Neural cell (in vitro differentiated cells): ENCODE results near the gene RBFOX2. TPM values are rescaled to one million over a fixed set of nuclear protein-coding genes. Genes with fewer than 3 reads are reported as not detected.

Experiments used
- H2AFZ ChIP-seq: fragments of 200-600, 300-800 bp; sonication (generic), shearing (Covaris generic); 2 replicates; pipeline ENCODE4 v1.6.0; 2014; ENCODE audit warnings: low read depth, mild to moderate bottlenecking, antibody characterized with exemption, low read length, moderate library complexity
- H3F3A ChIP-seq: fragments of 200-600 bp; shearing (Covaris generic); 2 replicates; pipeline ENCODE4 v1.6.1; 2016; ENCODE audit warnings: mild to moderate bottlenecking, moderate library complexity, mixed read lengths, antibody characterized with exemption, low read length; ENCODE audit not compliant: insufficient read depth, poor library complexity, severe bottlenecking
- H3K27ac ChIP-seq: fragments of 200-600, 300-800 bp; sonication (generic), shearing (Covaris generic); 2 replicates; pipeline ENCODE4 v1.5.1; 2014; ENCODE audit warnings: mild to moderate bottlenecking, low read length, moderate library complexity
- H3K27me3 ChIP-seq: fragments of 300-800, 200-600 bp; sonication (generic), shearing (Covaris generic); 2 replicates; pipeline ENCODE4 v1.6.0; 2014; ENCODE audit warnings: mild to moderate bottlenecking, low read depth, low read length, moderate library complexity; ENCODE audit not compliant: insufficient read depth
- H3K36me3 ChIP-seq: fragments of 300-800, 200-600 bp; sonication (generic), shearing (Covaris generic); 2 replicates; pipeline ENCODE4 v1.5.1; 2014; ENCODE audit warnings: mild to moderate bottlenecking, antibody characterized with exemption, low read length, moderate library complexity; ENCODE audit not compliant: insufficient read depth
- H3K4me2 ChIP-seq: fragments of 300-800, 200-600 bp; sonication (generic), shearing (Covaris generic); 2 replicates; pipeline ENCODE4 v1.6.0; 2014; ENCODE audit warnings: mild to moderate bottlenecking, low read length
- H3K4me3 ChIP-seq: fragments of 300-800, 200-600 bp; sonication (generic), shearing (Covaris generic); 2 replicates; pipeline ENCODE4 v1.5.1; 2014; ENCODE audit warnings: mild to moderate bottlenecking, low read length, moderate library complexity
- H3K79me2 ChIP-seq: fragments of 200-600 bp; shearing (Covaris generic); replicated peaks from 2 replicates; pipeline ENCODE4 v1.6.0; 2014; ENCODE audit warnings: mild to moderate bottlenecking, low read length, moderate library complexity; ENCODE audit not compliant: insufficient read depth
- H3K9ac ChIP-seq: fragments of 300-800, 200-600 bp; sonication (generic), shearing (Covaris generic); 2 replicates; pipeline ENCODE4 v1.6.1; 2016; ENCODE audit warnings: mild to moderate bottlenecking, low read length, mixed read lengths
- H3K9me2 ChIP-seq: fragments of 200-600 bp; shearing (Covaris generic); 2 replicates; pipeline ENCODE4 v1.6.1; 2016; ENCODE audit warnings: mild to moderate bottlenecking, low read length, mixed read lengths; ENCODE audit not compliant: insufficient read depth
- H3K9me3 ChIP-seq: fragments of 200-600, 300-800 bp; sonication (generic), shearing (Covaris generic); 2 replicates; pipeline ENCODE4 v1.6.1; 2016; ENCODE audit warnings: mild to moderate bottlenecking, mixed run types, low read length, moderate library complexity, mixed read lengths
- H4K20me1 ChIP-seq: fragments of 200-600 bp; shearing (Covaris generic); 2 replicates; pipeline ENCODE4 v1.6.1; 2016; ENCODE audit warnings: mild to moderate bottlenecking, mixed run types; ENCODE audit not compliant: insufficient read depth
- EP300 ChIP-seq: fragments of 450-650 bp; conservative IDR thresholded peaks from 2 replicates; pipeline ENCODE4 v1.6.1; 2014; ENCODE audit warnings: antibody characterized with exemption, mild to moderate bottlenecking, moderate library complexity; ENCODE audit not compliant: poor library complexity, severe bottlenecking
- EZH2 ChIP-seq: fragments of 200-600, 300-800 bp; shearing (Covaris generic), sonication (generic); IDR thresholded peaks from 2 replicates; pipeline ENCODE4 v1.6.1; 2014; ENCODE audit warnings: antibody characterized with exemption, low read length, borderline replicate concordance, mild to moderate bottlenecking; ENCODE audit not compliant: insufficient read depth, poor library complexity, severe bottlenecking
- MXI1 ChIP-seq: fragments of 450-650 bp; conservative IDR thresholded peaks from 2 replicates; pipeline ENCODE4 v1.6.1; 2014; ENCODE audit warnings: antibody characterized with exemption, mild to moderate bottlenecking; ENCODE audit not compliant: poor library complexity, severe bottlenecking
- POLR2AphosphoS5 ChIP-seq: IDR thresholded peaks from 2 replicates; pipeline ENCODE4 v1.6.1; 2012
- RAD21 ChIP-seq: fragments of 450-650 bp; conservative IDR thresholded peaks from 2 replicates; pipeline ENCODE4 v1.6.1; 2014; ENCODE audit warnings: antibody characterized with exemption, mild to moderate bottlenecking, moderate library complexity
- SMC3 ChIP-seq: fragments of 450-650 bp; conservative IDR thresholded peaks from 2 replicates; pipeline ENCODE4 v1.6.1; 2014; ENCODE audit warnings: antibody characterized with exemption, mild to moderate bottlenecking, moderate library complexity; ENCODE audit not compliant: poor library complexity
- TAF1 ChIP-seq: IDR thresholded peaks from 2 replicates; pipeline ENCODE4 v1.6.1; 2012; ENCODE audit warnings: low read depth
- polyA plus RNA-seq: library from polyadenylated mRNA; depleted of rRNA; stranded (reverse); fragments of >200 nt; gene quantifications from 2 replicates; pipeline ENCODE4 v1.2.3, GENCODE V29; 2014
- TF ChIP-seq, protein P1 (sequence below): fragments of 450-650 bp; IDR thresholded peaks from 2 replicates; pipeline ENCODE4 v1.5.1; 2014; ENCODE audit warnings: antibody characterized with exemption, mild to moderate bottlenecking, moderate library complexity; ENCODE audit not compliant: poor library complexity, severe bottlenecking
- TF ChIP-seq, protein P2 (sequence below): IDR thresholded peaks from 2 replicates; pipeline ENCODE4 v1.6.1; 2012; ENCODE audit warnings: borderline replicate concordance

RBFOX2 gene
- polyA plus RNA-seq, 1 donor from 2014 or later, result 529 TPM

DNA sequence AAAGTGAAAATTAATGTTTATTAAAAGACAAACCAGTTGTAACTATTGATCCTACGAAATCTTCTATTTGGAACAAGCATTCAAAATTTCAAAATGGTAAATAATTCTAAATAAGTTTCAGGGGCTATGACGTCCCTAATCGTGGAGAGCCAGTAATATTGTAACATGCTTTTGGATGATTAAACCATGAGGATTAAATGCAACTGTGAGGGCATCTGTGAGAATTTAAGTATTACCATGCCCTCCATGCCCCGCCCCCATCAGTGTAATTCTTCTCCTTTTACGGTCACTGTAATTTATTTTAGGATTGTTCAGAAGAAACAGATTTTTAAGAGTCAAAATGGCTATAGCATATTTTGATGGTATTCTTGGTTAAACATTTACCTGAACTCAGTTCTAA is 177.8 kb downstream of the RBFOX2 start:
- Histone ChIP-seq H3K9me2 (no peaks in the 10 kb centered on the region), H3K36me3 (no peaks in the 10 kb centered on the region), H2AFZ (no peak overlapping the region), H3F3A (no peaks in the 10 kb centered on the region), H3K9me3 (no peaks in the 10 kb centered on the region), H3K27me3 (no peaks in the 10 kb centered on the region), H3K9ac (no peak overlapping the region), H3K79me2 (peaks cover 12% of the 10 kb centered on the region), H3K4me3 (no peak overlapping the region), H4K20me1 (no peaks in the 10 kb centered on the region), H3K4me2 (no peak overlapping the region), H3K27ac (no peak overlapping the region)
- TF ChIP-seq RAD21 (no peak), SMC3 (no peak), EZH2 (no peak)

DNA sequence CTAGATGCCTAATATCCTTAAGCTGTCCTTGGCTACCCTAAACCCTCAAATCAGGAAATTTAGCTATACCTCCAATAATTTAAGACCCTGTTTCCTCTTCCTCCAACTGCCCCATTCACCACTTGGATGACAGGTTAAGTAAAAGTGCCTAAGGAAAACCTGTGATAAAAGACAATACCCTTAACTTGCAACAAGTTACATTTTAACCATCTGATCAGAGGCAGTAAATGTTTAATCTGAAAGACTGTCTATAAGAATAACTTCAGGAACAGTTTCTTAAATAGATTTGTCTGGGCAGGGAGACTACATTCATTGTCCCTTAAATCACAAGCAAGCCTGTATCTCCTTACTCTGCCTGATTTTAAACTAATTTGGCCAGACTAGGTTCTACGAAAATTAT is 181.8 kb downstream of the RBFOX2 start:
- H3K27me3 ChIP-seq, result no peaks in the 10 kb centered on the region
- H3K27ac ChIP-seq, result no peak overlapping the region
- H3K79me2 ChIP-seq, result peaks cover 11% of the 10 kb centered on the region
- no peak overlapping the region for H3K4me3 ChIP-seq
- H3F3A ChIP-seq, result no peaks in the 10 kb centered on the region
- H3K9me2 ChIP-seq, result no peaks in the 10 kb centered on the region
- H3K36me3 ChIP-seq, result no peaks in the 10 kb centered on the region
- no peak overlapping the region for H2AFZ ChIP-seq
- H4K20me1 ChIP-seq, result no peaks in the 10 kb centered on the region
- TF ChIP-seq, protein P1, sequence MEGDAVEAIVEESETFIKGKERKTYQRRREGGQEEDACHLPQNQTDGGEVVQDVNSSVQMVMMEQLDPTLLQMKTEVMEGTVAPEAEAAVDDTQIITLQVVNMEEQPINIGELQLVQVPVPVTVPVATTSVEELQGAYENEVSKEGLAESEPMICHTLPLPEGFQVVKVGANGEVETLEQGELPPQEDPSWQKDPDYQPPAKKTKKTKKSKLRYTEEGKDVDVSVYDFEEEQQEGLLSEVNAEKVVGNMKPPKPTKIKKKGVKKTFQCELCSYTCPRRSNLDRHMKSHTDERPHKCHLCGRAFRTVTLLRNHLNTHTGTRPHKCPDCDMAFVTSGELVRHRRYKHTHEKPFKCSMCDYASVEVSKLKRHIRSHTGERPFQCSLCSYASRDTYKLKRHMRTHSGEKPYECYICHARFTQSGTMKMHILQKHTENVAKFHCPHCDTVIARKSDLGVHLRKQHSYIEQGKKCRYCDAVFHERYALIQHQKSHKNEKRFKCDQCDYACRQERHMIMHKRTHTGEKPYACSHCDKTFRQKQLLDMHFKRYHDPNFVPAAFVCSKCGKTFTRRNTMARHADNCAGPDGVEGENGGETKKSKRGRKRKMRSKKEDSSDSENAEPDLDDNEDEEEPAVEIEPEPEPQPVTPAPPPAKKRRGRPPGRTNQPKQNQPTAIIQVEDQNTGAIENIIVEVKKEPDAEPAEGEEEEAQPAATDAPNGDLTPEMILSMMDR, result no peak
- TF ChIP-seq POLR2AphosphoS5, result no peak
- TF ChIP-seq EP300, result no peak
- no peak for TF ChIP-seq EZH2
- TF ChIP-seq, protein P2, sequence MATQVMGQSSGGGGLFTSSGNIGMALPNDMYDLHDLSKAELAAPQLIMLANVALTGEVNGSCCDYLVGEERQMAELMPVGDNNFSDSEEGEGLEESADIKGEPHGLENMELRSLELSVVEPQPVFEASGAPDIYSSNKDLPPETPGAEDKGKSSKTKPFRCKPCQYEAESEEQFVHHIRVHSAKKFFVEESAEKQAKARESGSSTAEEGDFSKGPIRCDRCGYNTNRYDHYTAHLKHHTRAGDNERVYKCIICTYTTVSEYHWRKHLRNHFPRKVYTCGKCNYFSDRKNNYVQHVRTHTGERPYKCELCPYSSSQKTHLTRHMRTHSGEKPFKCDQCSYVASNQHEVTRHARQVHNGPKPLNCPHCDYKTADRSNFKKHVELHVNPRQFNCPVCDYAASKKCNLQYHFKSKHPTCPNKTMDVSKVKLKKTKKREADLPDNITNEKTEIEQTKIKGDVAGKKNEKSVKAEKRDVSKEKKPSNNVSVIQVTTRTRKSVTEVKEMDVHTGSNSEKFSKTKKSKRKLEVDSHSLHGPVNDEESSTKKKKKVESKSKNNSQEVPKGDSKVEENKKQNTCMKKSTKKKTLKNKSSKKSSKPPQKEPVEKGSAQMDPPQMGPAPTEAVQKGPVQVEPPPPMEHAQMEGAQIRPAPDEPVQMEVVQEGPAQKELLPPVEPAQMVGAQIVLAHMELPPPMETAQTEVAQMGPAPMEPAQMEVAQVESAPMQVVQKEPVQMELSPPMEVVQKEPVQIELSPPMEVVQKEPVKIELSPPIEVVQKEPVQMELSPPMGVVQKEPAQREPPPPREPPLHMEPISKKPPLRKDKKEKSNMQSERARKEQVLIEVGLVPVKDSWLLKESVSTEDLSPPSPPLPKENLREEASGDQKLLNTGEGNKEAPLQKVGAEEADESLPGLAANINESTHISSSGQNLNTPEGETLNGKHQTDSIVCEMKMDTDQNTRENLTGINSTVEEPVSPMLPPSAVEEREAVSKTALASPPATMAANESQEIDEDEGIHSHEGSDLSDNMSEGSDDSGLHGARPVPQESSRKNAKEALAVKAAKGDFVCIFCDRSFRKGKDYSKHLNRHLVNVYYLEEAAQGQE, result no peak
- no peak for TF ChIP-seq RAD21
- no peak for TF ChIP-seq MXI1
- no peak for TF ChIP-seq TAF1
- no peak for TF ChIP-seq SMC3
- no peak overlapping the region for H3K9ac ChIP-seq
- H3K4me2 ChIP-seq, result no peak overlapping the region
- H3K9me3 ChIP-seq, result no peaks in the 10 kb centered on the region

DNA sequence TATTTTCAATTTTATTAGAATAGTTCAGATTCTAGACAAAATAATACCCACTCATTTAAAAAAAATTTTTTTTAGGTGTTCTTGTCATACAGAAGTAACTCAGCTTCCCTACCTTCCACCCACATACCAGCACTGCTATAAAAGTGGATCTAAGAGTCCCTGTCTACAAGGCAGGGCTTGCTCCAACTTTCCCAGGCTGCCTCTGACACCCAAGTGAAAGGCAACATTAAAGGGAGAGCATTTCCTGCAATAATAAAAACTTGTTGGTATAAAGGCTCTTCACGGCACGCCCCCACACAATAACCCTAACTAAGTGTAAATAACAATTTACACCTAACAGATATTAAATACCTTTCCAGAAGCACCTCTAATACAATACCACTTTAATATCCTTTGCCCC is 183.7 kb downstream of the RBFOX2 start:
- Histone ChIP-seq H3K4me2 (no peak overlapping the region), H3K27me3 (no peaks in the 10 kb centered on the region), H3K9me3 (no peaks in the 10 kb centered on the region), H4K20me1 (no peaks in the 10 kb centered on the region), H3F3A (peaks cover under 1% of the 10 kb centered on the region), H3K36me3 (no peaks in the 10 kb centered on the region), H2AFZ (no peak overlapping the region), H3K27ac (no peak overlapping the region), H3K79me2 (peaks cover 19% of the 10 kb centered on the region), H3K9ac (no peak overlapping the region), H3K9me2 (no peaks in the 10 kb centered on the region), H3K4me3 (no peak overlapping the region)
- TF ChIP-seq MXI1 (no peak), TAF1 (no peak), SMC3 (no peak), EZH2 (no peak), EP300 (no peak), POLR2AphosphoS5 (no peak), RAD21 (no peak)
- TF ChIP-seq, protein P2, result no peak
- TF ChIP-seq, protein P1, result no peak
